HG03196 (cell line): ENCODE data around the gene PPP4R2.
"Not testable (repeated sequence)": the region's sequence is repeated elsewhere in the genome, so short reads cannot be mapped to it uniquely, and the experiment has no call there.

Source experiments
- ATAC-seq: cut with Tn5 transposase; IDR thresholded peaks from one replicate; pipeline ENCODE4 v1.9.1; 2021; ENCODE audit not compliant: unreplicated experiment

PPP4R2 gene

DNA sequence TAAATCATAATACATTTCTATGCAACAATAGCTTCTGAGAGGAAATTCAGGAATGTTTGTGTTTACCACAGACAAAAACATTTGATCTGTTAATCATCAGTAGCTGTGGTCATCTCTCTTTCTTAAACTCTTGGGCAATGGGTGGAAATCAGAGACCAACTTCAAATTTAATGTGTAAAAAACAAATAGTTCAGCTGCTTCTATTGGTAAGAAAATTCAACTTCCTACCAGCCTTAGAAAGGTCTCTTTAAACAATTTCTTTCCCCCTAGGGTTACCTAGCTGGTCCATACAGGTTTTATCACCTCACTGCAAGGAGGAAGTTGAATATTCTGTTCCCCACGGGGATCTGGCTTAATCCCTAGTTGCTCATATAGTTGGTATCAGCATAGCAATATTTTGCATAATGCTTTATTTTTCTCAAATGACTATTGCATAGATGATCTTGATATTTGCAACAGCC is 20.3 kb upstream of the PPP4R2 start:
- no peak for ATAC-seq

DNA sequence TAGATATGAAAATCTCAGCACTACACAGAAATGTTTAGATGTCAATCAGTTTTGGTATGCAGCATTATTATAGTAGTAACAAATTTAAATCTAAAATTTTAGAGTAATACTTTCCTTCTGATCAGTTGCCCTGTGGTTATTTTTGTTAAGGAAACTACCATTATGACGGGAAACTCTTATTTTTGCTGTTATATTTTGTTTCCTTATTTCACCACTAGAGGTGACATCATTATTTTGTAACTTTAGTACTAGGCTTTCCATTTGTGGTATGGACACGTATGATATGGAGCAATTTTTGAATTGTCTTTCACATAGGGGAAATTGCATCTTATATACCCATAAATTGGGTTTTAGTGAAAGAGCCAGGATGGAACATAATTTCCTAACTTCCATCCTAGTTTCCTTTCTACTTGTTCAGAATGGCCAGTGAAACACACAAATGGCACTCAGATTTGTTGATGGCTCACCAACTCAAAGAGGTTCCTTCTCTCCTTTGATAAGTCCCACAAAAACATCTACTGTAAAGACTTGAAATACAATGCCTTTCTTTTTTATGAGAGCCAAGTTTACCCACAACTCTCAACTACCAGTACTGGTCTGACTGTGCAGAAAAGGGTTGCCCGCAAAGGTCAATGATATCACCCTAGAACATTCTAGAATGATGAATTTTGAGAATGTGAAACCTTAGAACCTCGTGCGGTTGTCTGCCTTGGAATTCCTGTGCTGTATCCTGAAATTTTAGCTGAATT is 19.4 kb upstream of the PPP4R2 start:
- peak; percentile 63 for ATAC-seq

DNA sequence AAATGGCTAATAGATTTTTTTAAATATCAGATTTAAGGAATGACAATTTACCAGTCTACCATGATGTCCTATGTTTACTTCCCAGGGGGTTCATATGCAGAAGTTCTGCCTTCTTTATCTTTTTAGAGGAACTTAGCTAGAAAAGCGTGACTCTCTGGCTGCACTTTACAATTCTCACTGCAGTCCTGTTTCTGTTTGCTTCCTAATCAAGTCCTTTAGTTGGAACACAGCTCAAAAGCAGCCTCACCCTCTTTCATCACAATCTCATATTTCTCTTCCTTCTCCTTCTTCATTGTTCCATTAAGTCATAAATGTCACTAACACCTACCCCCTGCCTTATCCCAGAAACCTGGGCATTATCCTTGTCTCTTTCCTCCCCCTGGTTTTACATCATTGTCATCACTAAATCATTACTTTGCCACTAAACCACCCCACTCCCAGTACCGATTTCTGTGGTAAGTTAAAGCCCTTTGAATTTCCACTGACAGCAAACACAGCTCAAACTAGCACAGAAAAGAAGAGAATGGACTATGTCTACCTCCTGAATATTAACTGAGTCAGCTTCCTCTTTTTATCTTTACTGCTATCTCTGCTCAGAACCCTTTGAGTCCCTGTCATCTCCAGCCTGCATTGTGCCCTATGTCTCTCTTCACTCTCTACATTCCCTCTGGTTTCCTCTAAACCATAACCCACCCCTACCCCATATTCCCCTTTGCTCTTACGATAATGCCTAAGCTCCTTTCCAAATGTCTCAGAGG is 13.8 kb upstream of the PPP4R2 start:
- no peak for ATAC-seq

DNA sequence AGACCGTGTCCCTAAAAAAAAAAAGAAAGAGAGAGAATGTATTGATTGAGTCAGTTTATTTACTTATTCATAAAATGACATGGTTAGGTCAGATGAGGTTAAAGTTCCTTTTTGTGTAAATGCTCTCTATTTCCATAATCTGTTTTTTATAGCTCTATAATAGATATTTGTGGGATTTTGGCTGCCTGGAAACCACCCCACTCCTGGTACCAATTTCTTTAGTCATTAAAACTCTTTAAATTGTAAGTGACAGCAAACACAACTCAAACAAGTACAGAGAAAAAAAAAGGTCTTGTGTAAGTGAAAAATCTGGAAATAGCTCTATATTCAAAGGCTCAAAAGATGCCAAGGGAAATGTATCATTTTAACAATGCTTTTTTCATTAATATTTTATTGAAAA is 11.0 kb upstream of the PPP4R2 start:
- no peak for ATAC-seq

DNA sequence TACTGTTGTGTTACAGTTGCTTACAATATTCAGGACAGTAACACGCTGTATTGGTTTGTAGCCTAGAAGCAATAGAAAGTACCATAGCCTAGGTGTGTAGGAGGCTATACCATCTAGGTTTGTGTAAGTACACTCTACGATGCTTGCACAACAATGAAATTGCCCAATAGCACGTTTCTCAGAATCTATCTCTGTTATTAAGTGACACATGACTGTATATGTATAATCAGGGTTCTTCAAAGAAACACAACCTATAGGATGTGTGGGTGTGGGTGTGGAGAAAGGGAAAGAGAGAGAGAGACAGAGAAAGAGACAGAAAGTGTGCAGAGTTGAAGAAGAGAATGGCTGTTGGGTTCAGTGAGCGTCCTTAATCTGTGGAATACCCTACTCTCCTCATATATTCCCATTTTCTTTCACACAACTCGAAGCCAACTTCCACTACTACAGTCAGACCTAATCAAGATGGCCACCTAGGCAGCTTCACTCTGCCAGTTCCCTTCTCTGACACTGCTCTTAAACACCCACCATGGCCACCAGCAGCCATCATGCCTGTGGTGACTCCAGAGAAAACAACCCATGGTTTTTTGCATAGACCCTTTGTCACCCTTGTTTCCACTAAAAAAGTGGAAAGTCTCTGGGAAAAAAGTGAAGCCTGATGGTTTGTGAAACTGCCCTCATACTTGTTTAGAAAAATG is 5.8 kb upstream of the PPP4R2 start:
- ATAC-seq = no peak

DNA sequence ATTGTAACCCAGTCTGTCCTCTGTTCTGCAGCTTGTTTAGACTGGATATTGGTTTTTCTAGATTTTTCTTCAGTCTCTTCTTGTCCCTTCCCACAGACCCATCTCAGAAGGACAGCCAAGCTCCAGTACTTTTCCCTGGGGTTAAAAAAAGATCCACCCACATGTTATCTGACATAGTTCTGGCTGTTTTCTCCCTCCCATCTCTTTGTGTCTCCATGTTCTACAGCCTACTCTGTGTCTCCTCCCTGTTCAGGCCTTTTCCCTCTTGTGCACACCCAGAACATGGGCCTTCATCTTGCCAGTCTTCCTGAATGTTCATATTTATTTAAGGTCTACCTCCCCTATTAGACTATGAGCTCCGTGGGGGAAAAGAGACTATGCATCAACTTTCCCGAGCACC is 5.1 kb upstream of the PPP4R2 start:
- ATAC-seq = no peak

DNA sequence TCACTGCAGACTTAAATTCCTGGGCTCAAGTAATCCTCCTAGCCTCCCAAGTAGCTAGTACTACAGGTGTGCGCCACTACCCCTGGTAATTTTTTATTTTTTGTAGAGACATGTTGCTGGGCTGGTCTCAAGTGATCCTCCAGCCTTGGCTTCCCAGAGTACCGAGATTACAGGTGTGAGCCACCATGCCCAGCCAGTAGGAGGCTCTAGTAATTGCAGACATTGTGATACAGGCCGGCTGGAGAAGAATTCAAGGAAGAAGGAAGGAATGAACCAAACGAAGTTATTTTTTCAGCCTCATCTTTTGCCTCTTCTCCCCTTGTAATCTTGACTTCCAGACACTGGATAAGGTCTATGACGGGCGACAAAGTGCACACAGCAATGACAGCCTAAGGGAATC is 3.2 kb upstream of the PPP4R2 start:
- ATAC-seq = no peak

DNA sequence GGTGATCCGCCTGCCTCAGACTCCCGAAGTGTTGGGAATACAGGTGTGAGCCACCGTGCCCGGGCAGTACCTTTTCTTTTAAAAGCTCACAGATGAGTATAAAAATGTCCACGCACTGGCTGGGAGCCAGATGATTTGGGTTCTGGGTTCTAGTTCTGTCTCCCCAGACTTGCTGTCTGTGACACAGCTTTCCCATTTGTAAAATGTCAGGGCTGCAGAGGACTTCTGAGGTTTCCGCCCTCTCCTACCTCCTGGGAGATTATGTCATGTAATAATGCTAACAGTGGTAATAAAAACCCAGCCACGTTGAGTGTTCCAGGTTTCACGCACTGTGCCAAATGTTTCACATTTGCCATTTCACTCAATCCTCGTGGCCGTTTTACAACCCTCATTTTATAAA is 1.3 kb upstream of the PPP4R2 start:
- no peak for ATAC-seq

DNA sequence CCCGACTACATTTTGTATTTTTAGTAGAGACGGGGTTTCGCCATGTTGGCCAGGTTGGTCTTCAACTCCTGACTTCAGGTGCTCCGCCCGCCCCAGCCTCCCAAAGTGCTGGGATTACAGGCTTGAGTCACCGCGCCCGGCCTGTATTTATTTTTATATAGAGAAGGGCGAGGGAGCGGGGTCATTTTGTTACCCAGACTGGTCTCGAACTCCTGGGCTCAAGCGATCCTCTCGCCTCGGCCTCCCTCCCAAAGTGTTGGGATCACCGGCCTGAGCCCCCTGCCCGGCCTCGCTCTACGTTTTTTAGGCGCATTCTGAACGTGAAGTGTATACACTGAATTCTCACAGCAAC is 514 bp upstream of the PPP4R2 start:
- ATAC-seq = peak; percentile 5

DNA sequence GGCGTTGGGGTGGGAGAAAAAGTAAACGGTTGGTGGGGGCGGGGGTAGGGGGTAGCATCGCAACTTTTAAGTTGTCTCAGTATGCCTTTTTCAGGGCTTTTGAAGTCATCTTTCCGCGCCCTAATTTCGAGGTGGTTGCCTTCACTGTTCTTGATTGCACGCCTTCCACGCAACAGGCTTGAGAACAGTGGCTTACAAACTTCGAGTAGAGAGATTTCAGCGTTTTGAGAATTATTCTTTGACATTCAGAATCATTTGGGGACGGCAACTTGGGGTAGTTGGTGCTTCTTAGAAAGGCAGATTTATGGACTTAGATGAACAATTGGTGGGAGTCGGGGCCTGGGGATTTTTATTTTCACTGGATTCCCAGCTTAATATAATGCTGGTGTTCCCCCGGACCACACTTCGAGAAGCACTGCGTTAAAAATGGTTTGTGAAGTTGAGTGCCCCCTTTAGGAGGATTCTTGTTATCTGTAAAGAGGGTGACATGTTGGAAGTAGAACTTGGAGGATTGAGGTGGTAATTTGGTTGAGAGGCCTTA is 880 bp downstream of the PPP4R2 start:
- peak; percentile 3 for ATAC-seq

DNA sequence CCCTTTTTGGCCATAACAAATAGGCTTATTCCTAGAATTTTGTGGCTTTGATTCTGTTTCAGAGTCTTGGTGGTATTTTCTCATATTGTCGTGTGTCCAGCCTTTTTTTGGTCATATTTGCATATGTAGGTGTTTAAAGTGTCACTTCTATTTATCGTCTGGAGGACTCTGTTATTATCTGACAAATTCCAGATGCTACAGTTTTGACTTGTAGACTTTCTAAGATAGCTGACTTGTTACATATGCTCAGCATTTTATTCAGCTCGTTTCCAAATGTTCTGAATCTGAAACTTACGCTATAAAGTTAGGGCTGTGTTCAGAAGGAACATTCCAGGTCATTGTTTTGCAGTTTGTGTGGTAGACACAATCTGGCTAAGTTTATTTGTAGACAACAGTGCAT is 1.9 kb downstream of the PPP4R2 start:
- ATAC-seq = no peak

DNA sequence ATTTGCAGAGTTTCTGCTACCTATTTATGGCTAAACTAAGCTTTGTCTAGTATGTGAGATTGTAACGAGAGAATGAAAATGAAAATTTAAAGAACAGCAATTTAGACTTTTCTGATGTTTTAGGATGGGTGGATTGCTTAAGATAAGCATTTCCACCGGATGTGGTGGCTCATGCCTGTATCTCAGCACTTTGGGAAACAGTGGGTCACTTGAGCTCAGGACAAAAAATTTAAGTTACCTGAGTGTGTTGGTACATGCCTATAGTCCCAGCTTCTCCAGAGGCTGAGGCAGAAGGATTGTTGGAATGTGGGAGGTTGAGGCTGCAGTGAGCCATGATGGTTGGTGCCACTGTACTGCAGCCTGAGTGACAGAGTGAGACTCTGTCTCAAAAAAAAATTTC is 3.3 kb downstream of the PPP4R2 start:
- ATAC-seq = no peak

DNA sequence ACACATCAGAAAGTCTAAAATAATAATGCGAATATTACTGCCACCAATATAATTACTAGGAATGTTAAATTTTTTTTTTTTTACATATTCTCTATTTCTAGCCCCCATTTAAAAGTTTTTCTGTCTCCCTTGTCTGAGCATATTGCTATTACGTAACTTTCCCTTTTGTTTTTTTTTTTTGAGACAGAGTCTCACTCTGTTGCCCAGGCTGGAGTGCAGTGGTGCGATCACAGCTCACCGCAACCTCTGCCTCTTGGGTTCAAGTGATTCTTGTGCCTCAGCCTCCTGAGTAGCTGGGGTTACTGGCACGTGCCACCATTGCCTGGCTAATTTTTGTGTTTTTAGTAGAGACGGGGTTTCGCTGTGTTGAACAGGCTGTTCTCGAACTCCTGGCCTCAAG is 6.4 kb downstream of the PPP4R2 start:
- not testable (repeated sequence) for ATAC-seq

DNA sequence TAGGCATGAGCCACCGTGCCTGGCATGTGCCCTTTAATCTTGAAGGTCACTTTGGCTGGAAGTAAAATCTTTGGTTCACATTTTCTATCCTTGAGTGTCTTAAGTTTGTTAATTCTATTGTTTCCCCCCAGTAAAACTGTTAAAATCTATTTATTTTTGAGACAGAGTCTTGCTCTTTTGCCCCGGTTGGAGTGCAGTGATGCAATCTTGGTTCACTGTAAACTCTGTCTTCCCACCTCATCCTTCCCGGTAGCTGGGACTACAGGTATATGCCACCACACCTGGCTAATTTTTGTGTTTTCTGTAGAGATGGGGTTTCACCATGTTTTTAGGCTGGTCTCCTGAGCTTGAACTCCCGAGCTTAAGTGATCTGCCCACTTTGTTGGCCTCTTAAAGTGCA is 7.7 kb downstream of the PPP4R2 start:
- no peak for ATAC-seq

DNA sequence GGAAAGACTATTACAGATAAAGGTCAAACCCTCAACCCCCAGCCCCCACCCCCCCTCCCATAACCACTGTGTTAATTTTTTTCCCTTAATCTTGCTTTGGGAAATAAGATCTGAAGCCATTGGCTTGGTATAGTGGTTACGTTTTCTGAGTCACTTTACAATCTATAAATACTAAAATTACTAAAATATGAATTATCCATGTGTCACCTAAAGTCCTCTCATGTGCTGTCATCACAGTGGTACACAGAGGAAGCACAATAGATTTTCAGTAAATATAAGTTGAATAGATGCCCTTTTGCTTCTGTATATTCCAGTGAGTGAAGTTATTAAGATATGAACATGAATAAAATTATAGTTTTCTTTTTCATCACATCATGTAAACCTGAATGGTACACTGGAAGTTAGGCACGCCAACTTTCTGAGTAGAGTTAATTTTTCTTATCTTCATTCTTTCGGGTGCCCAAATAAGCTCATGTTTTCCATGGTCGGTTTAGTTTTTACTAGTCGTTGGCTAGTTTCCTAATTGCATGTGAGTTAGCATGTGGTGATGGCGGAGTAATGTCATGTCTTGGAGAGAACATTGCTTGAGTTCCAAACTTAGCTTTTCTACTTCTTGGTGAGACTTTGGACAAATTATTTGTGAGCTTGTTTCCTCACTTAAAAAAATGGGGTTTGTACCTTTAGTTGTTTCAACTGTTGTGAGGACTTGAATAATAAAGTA is 11.5 kb downstream of the PPP4R2 start:
- ATAC-seq = no peak

DNA sequence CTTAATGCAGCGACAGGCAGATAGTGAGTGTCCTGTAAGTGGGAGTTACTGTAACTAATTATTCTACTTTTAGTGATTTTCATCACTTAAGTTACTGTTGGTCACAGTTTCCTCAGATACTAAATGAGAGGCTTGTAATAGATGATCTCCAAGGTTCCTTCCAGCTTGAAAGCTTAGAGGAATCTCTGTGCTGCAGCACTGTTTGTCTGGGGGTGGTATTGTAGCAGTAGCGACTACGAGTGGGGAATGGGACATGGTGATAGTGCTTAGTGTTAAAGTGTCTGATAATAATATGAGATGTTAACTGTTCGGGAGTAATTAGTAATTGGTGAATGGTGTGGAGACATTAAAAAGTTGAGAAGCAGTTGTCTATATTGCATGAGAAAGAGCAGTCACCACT is 12.4 kb downstream of the PPP4R2 start:
- no peak for ATAC-seq

DNA sequence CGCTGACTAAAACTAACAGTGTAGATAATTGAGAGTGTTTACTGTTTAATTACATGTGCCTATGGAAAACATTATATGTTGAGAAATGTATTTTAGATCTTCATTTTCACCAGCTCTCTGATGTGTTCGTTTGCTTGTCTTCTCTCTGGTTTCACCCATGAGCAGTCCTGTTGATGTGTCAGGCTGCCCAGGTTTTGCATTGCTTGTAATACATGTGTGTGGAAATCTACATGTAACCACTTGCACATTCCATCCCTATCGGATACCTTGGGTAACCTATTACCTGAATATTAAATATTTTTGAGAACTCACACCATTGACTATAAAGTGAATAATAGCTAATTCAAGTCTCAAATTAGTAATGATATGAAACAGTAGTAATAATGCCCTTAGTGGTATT is 13.1 kb downstream of the PPP4R2 start:
- ATAC-seq = no peak

DNA sequence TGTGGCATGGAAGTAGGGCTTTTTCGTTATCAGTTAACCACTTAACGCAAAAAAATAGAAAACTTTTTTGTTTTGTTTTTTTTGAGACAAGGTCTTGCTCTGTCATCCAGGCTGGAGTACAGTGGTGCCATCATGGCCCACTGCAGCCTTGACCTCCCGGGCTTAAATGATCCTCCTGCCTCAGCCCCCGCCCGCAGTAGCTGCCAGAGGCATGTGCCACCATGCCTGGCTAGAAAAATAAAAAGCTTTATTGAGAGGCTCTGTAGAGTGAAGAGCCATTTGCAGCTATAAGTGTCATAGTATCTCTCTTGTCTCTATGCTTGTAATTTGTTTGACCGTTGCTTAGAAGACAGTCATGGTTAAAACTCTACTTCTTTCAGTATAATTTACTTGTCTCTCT is 13.5 kb downstream of the PPP4R2 start:
- ATAC-seq = no peak

DNA sequence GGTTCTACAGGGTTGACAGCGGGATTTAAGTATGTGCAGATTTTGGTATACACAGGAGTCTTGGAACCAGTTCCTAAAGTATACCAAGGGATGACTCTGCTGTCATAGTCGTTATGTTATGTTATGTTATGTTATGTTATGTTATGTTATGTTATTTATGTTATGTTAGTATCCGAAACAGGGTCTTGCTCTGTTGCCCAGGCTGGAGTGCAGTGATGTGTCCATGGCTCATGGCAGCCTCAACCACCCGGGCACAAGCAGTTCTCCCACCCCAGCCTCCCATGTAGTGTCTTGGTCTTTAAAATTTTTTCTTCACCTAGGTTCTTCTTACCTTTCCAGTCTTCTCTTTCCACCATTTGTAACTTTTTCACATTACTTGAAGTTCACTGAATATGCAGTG is 21.7 kb downstream of the PPP4R2 start:
- ATAC-seq = no peak

DNA sequence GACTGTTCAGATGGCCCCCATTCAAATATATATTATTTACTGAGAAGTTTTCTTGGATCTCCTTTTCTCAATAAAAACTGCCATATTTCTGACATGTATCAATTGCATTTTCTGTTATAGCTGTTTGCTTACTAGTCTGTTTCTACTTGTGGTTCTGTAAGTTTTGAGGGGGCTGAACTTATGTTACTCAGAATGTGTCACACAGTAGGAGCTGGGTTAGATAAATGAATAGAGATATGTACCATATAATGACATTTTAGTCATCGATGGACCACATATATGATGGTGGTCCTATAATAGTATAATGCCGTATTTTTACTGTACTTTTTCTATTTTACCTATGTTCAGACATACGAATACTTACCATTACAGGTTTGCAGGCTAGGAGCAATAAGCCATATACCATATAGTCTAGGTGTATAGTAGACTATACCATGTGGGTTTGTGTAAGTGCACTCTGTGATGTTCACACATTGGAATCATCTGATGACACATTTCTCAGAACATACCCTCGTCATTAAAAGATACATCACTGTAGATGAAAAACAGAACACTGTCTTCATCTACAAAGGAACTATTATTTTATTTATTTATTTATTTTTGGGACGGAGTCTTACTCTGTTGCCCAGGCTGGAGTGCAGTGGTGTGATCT is 22.3 kb downstream of the PPP4R2 start:
- no peak for ATAC-seq
